Left hindlimb (tissue), 1 donor: ENCODE results near the gene GABRR3.
A peak's percentile ranks its signal among the peaks of the same experiment; 100 is the strongest.

Source experiments
- DNase-seq: peaks from one replicate; pipeline ENCODE4 v3.0.0-alpha.2; 2018

Gene GABRR3

GRCh38 chr3:98035208-98035607 lies at the start of gene GABRR3:
Gene GABRR3 (minus strand): TSS chr3:98035315. CDS start chr3:98034987, 328 bp downstream.
- no peak for DNase-seq

DNA sequence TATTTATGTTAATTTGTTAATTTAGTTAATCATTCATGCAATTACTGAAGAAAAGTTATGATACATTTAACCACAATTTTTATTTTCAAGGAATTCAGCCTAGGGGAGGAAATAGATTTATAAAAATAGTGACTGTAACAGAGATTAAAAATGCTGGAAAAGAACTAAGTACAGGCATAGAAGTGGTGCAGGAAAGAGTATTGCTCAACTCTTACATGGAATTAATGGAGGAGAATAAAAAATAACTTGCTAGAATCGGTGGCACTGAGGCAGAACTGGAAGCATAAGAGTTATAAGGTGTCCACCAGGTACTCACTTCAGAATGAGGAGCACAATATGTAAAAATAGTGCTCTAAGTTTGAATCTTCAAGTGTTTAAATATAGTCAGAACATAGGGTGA lies 38.4 kb upstream of the GABRR3 start:
- DNase-seq = no peak

GRCh38 chr3:98070840-98071239 lies 35.7 kb upstream of the GABRR3 start:
- no peak for DNase-seq

DNA sequence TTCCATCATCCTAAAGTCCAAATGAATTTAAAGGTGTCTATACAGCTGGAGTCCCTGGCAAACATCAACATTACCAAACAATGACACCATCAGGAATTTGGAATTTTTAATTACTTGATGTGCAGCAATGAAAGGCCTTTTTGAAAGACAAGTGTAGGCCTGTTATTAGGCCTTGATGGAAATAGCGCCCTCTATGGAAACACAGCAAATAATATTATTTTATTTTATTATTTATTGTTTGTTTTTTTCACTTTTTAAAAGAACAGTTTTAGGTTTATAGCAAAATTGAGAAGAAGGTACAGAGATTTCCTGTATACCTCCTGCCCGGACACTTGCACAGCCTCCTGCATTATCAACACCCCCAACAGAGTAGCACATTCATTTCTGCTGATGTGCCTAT lies 33.7 kb upstream of the GABRR3 start:
- no peak for DNase-seq

DNA sequence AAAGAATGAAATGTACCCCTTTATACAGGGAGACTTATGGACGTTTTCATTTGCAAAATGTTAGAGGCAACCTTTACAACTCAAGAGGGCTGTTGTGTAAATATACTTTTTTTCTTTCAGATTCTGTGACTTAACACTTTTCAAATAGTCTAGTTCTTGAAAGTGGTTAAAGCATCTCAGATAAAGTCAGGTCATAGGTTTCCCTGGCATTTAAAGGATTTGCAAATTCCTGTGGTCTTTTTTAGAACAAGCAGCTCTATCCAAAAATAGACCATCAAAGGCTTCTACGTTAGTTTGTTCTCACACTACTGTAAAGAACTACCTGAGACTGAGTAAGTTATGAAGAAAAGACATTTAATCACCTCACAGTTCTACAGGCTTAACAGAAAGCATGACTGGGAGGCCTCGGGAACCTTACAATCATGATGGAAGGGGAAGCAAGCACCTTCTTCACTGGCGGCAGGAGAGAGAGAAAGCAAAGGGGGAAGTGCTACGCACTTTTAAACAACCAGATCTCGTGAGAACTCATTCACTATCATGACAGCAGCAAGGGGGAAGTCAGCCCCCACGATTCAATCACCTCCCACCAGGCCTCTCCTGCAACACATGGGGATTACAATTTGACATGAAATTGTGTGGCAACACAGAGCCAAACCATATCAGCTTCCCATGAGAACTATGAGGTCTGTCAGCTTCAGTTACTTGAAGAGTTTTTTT lies 23.3 kb upstream of the GABRR3 start:
- no peak for DNase-seq

DNA sequence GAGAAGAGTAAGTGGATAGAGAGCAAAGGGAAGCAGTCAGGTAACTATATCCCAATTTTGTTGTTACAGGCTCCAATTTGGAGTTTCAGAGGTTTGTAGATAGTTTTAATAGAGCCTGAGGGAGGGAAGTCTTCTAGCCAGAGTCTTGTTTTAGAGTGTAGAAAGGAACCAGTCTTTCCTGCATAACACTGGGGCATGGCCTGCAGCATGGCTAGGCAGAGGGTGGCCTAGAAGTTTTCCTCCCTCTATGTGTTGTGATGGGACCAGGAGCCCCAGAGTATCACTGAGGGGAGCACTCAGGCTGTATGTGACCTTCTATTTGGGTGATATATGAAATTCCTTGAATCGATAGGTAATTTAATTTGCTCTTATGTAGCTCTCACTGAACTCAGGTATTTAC lies 22.5 kb upstream of the GABRR3 start:
- no peak for DNase-seq

- no peak for DNase-seq
These were observed 20.9 kb upstream of the GABRR3 start for GRCh38 chr3:98056035-98056434.

DNA sequence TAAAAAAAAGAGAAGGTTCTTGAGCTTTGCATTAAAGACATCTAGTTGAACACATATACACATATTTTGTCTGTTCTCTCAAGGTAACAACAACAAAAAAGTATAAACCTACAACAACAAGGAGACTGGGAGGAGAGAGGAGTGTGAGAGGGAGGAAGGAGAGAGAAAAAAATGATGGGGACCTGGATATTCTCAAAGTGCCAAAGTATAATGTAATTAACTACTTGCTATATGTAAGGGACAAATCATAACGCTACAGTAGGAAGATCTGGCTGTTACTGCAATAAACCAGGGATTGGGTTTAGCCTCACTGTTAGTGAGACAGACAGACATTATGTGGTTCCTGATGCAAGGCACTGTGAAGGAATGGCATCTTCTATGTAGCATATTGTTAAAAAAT lies 14.2 kb upstream of the GABRR3 start:
- no peak for DNase-seq

GRCh38 chr3:98048586-98048985 lies 13.5 kb upstream of the GABRR3 start:
- no peak for DNase-seq

GRCh38 chr3:98041350-98041749 lies 6.2 kb upstream of the GABRR3 start:
- DNase-seq = no peak

GRCh38 chr3:98039322-98040024 lies 4.4 kb upstream of the GABRR3 start:
- peak; percentile 73 for DNase-seq

- DNase-seq = no peak
These were observed 3.8 kb upstream of the GABRR3 start for GRCh38 chr3:98038876-98039275.

- DNase-seq = no peak
These were observed 3.2 kb upstream of the GABRR3 start for GRCh38 chr3:98038286-98038685.

GRCh38 chr3:98034486-98034885 lies 629 bp downstream of the GABRR3 start:
- no peak for DNase-seq

- DNase-seq = no peak
These were observed 1.1 kb downstream of the GABRR3 start for GRCh38 chr3:98034036-98034435.

GRCh38 chr3:98032904-98033303 lies 2.2 kb downstream of the GABRR3 start:
- no peak for DNase-seq

DNA sequence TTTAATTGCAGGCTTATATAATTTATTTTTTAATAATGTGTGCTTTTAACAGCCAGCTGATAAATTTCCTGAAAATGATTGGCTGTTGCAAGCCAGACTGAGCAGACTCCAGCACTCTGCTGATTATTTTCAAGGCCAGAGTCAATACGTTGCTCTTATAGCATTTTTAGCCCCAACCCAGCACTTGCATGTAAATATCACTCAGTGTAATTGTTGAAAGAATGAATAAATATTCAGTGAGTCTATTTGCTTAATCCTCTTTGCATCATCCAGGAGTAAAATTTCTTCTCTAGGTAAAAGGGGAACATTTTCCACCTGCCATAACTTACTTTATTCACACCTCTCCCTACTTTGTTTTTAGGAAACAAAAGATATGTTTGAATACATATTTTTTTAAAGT lies 2.9 kb downstream of the GABRR3 start:
- no peak for DNase-seq

GRCh38 chr3:98029083-98029482 lies 6.0 kb downstream of the GABRR3 start:
- no peak for DNase-seq

GRCh38 chr3:98027085-98027446 lies 8.0 kb downstream of the GABRR3 start:
- DNase-seq = no peak

DNA sequence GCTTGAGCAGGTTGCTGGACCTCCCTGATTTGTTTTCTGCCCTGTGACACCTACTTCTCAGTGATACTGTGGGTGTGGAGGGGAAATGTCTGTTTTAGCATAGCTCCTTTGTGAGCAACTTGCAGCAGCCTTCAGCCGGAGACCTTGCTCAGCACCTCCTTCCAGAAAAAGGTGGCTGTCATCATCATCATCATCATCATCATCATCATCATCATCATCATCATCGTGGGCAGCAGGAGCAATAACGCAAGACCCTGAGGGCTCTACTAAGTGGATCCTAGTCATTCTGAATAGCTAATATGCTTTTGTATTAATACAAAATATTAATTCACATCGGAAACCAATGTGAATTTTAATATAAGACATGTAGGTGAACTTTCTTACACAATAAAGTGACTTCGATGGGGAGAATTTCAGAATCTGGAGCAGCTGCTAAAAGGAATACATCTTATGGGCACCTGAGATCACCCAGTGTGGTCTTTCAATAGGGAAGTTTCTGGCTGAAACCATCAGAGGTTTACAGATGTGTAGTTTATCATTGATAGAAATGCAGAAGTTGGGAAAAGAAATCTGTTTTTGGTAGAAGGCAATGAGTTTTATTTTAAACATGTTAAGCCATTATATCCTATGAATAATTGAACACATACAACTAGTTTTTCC lies 8.6 kb downstream of the GABRR3 start:
- DNase-seq = no peak

GRCh38 chr3:98025392-98025945 lies 9.6 kb downstream of the GABRR3 start:
- DNase-seq = no peak

GRCh38 chr3:98022978-98023820 lies 11.9 kb downstream of the GABRR3 start:
- peak; percentile 79 for DNase-seq
